SU-DHL-6 (cell line): ENCODE data around the gene DIS3L2.

Experiments used
- H2AFZ ChIP-seq: fragments of 200-600 bp; sonication (generic); 2 replicates; pipeline ENCODE4 v1.6.1; 2014; ENCODE audit warnings: low read depth, mild to moderate bottlenecking, moderate library complexity, mixed read lengths, antibody characterized with exemption, low read length; ENCODE audit not compliant: severe bottlenecking
- H3F3A ChIP-seq: fragments of 200-600 bp; shearing (Covaris generic); 2 replicates; pipeline ENCODE4 v1.6.0; 2016; ENCODE audit warnings: antibody characterized with exemption, mild to moderate bottlenecking; ENCODE audit not compliant: insufficient read depth
- H3K27ac ChIP-seq: fragments of 200-600 bp; sonication (generic); 2 replicates; pipeline ENCODE4 v1.5.1; 2016; ENCODE audit warnings: low read depth, mild to moderate bottlenecking, low read length, moderate library complexity, mixed read lengths
- H3K27me3 ChIP-seq: fragments of 200-600 bp; sonication (generic), shearing (Covaris generic); 2 replicates; pipeline ENCODE4 v1.6.0; 2014; ENCODE audit warnings: mild to moderate bottlenecking, low read length
- H3K36me3 ChIP-seq: fragments of 200-600 bp; sonication (generic); 2 replicates; pipeline ENCODE4 v1.6.1; 2014; ENCODE audit warnings: mild to moderate bottlenecking, low read length, mixed read lengths
- H3K4me2 ChIP-seq: fragments of 300-600, 200-600 bp; shearing (Covaris generic), sonication (generic); 2 replicates; pipeline ENCODE4 v1.6.0; 2014; ENCODE audit warnings: low read length, low read depth, mild to moderate bottlenecking; ENCODE audit not compliant: poor library complexity, severe bottlenecking
- H3K4me3 ChIP-seq: fragments of 200-600 bp; sonication (generic); 2 replicates; pipeline ENCODE4 v1.5.1; 2014; ENCODE audit warnings: antibody characterized with exemption, low read length, mild to moderate bottlenecking, mixed read lengths; ENCODE audit not compliant: insufficient read depth, poor library complexity, severe bottlenecking
- H3K79me2 ChIP-seq: fragments of 200-600 bp; sonication (generic); 2 replicates; pipeline ENCODE4 v1.6.1; 2014; ENCODE audit warnings: mild to moderate bottlenecking, low read length, moderate library complexity; ENCODE audit not compliant: insufficient read depth
- H3K9ac ChIP-seq: fragments of 200-600 bp; sonication (generic); 2 replicates; pipeline ENCODE4 v1.7.0; 2014; ENCODE audit warnings: mild to moderate bottlenecking, low read length
- H3K9me2 ChIP-seq: fragments of 200-600 bp; sonication (generic); replicated peaks from 2 replicates; pipeline ENCODE4 v1.6.1; 2014; ENCODE audit warnings: low read length; ENCODE audit not compliant: insufficient read depth
- H3K9me3 ChIP-seq: fragments of 200-600 bp; sonication (generic); 2 replicates; pipeline ENCODE4 v1.6.1; 2014; ENCODE audit warnings: low read length, mixed read lengths; ENCODE audit not compliant: insufficient read depth
- H4K20me1 ChIP-seq: fragments of 200-600 bp; sonication (generic); 2 replicates; pipeline ENCODE4 v1.6.1; 2014; ENCODE audit warnings: low read depth, mild to moderate bottlenecking, antibody characterized with exemption, low read length, moderate library complexity, mixed read lengths
- CTCF ChIP-seq: fragments of 200-600 bp; sonication (generic); IDR thresholded peaks from one replicate; pipeline ENCODE4 v1.5.1; 2017; ENCODE audit warnings: antibody characterized with exemption, mild to moderate bottlenecking, low read length, moderate library complexity; ENCODE audit not compliant: insufficient read depth, poor library complexity, severe bottlenecking
- EZH2phosphoT487 ChIP-seq: fragments of 200-600 bp; sonication (generic), shearing (Covaris generic); conservative IDR thresholded peaks from 2 replicates; pipeline ENCODE4 v1.6.1; 2018; ENCODE audit warnings: mild to moderate bottlenecking, antibody characterized with exemption, low read length, moderate library complexity, mixed read lengths

Gene DIS3L2

GRCh38 chr2:232038251-232038880 lies 76.9 kb downstream of the DIS3L2 start:
- no peak for TF ChIP-seq CTCF
- no peak for TF ChIP-seq EZH2phosphoT487
- H3K9me2 ChIP-seq, result no peaks in the 10 kb centered on the region
- no peaks in the 10 kb centered on the region for H3K27me3 ChIP-seq

GRCh38 chr2:232038881-232039485 lies 77.5 kb downstream of the DIS3L2 start:
- Histone ChIP-seq H3K4me3 (no peak overlapping the region), H3K79me2 (no peaks in the 10 kb centered on the region), H3K9me3 (no peaks in the 10 kb centered on the region), H3F3A (no peaks in the 10 kb centered on the region), H2AFZ (no peak overlapping the region), H4K20me1 (no peaks in the 10 kb centered on the region), H3K4me2 (no peak overlapping the region), H3K9me2 (no peaks in the 10 kb centered on the region), H3K27me3 (no peaks in the 10 kb centered on the region), H3K36me3 (no peaks in the 10 kb centered on the region), H3K27ac (no peak overlapping the region), H3K9ac (no peak overlapping the region)
- TF ChIP-seq EZH2phosphoT487 (no peak), CTCF (no peak)

More at GRCh38 chr2:232038251-232038880, 76.9 kb downstream of the DIS3L2 start:
- Histone ChIP-seq H3K79me2 (no peaks in the 10 kb centered on the region), H3K9me3 (no peaks in the 10 kb centered on the region), H2AFZ (no peak overlapping the region), H3K27ac (no peak overlapping the region), H3F3A (no peaks in the 10 kb centered on the region), H4K20me1 (no peaks in the 10 kb centered on the region), H3K36me3 (no peaks in the 10 kb centered on the region), H3K9ac (no peak overlapping the region), H3K4me3 (no peak overlapping the region), H3K4me2 (no peak overlapping the region)

GRCh38 chr2:232042911-232043574 lies 81.5 kb downstream of the DIS3L2 start:
- Histone ChIP-seq H3K36me3 (no peaks in the 10 kb centered on the region), H3K9me3 (no peaks in the 10 kb centered on the region), H3K9ac (no peak overlapping the region), H3K9me2 (no peaks in the 10 kb centered on the region), H3K4me2 (no peak overlapping the region), H3K79me2 (no peaks in the 10 kb centered on the region), H3K4me3 (no peak overlapping the region), H3K27ac (no peak overlapping the region), H2AFZ (no peak overlapping the region), H3K27me3 (no peaks in the 10 kb centered on the region), H4K20me1 (no peaks in the 10 kb centered on the region), H3F3A (no peaks in the 10 kb centered on the region)
- no peak for TF ChIP-seq CTCF
- no peak for TF ChIP-seq EZH2phosphoT487
